Panc1 (cell line): ENCODE data around the gene CRB2.

Experiments
- POLR2AphosphoS5 ChIP-seq: IDR thresholded peaks from 2 replicates; pipeline ENCODE4 v1.6.1; 2012; ENCODE audit warnings: mild to moderate bottlenecking, low read depth, low read length, moderate library complexity
- SIN3A ChIP-seq: IDR thresholded peaks from 2 replicates; pipeline ENCODE4 v1.6.1; 2012; ENCODE audit warnings: low read depth, mild to moderate bottlenecking, low read length, moderate library complexity, borderline replicate concordance; ENCODE audit not compliant: insufficient read depth
- TCF7L2 ChIP-seq: IDR thresholded peaks from 2 replicates; pipeline ENCODE4 v1.6.1; 2011; ENCODE audit warnings: mild to moderate bottlenecking, low read depth, low read length, inconsistent platforms
- TF ChIP-seq, protein P1 (sequence below): fragments of 450-650 bp; IDR thresholded peaks from 2 replicates; pipeline ENCODE4 v1.5.1; 2017; ENCODE audit warnings: mild to moderate bottlenecking
- TF ChIP-seq, protein P2 (sequence below), 2 experiments: IDR thresholded peaks; 2 replicates each; pipeline ENCODE4 v1.6.1; 2011 to 2012; ENCODE audit warnings: low read depth in 2 of 2, control low read depth in 1 of 2, low read length in 1 of 2, mild to moderate bottlenecking in 1 of 2, moderate library complexity in 1 of 2; ENCODE audit not compliant: insufficient read depth in 1 of 2

DNA sequence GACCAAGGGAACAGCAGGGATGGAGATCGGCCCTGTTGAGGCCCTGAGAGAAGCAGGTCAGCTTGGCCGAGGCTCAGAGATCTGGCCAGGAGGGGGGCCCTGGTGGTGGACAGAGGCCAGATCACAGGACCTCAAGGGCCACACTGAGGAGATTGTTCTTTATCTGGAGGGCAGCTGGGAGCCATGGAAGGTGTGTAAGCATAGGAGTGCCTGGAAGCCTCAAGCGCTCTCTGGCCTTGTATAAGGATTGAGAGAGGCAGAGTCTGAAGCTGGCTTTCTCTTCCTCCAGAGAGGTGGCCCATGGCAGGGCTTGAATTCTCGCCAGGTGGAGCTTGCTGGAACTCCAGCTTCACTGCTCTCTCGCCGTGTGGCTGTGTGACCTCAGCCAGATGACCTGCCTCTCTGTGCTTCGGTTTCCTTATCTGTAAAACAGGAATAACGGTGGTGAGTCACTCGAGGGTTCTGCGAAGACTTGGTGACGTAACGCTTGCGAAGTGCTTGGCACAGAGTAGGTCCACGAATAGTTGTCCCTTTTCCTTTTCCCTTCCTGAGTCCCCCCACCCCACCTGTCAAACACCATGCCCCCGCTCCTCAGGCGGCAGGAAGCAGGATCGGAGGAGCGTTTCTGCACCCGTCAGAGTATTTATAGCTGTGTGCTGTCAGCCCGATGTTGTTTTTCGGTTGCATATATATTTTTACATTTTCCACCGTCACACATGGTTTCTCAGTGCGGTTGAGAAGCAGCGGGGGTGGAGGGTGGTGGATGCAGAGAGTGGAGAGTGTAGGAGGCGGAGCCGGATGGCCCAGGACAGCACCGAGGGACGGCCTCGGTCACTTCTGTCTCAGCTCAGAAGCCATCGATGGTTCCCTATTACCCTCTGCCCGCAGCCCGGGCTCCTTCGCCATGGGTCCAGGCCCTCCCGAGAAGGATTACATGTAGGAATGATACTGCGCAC, 17.0 kb upstream of the CRB2 start:
- TF ChIP-seq, protein P1, sequence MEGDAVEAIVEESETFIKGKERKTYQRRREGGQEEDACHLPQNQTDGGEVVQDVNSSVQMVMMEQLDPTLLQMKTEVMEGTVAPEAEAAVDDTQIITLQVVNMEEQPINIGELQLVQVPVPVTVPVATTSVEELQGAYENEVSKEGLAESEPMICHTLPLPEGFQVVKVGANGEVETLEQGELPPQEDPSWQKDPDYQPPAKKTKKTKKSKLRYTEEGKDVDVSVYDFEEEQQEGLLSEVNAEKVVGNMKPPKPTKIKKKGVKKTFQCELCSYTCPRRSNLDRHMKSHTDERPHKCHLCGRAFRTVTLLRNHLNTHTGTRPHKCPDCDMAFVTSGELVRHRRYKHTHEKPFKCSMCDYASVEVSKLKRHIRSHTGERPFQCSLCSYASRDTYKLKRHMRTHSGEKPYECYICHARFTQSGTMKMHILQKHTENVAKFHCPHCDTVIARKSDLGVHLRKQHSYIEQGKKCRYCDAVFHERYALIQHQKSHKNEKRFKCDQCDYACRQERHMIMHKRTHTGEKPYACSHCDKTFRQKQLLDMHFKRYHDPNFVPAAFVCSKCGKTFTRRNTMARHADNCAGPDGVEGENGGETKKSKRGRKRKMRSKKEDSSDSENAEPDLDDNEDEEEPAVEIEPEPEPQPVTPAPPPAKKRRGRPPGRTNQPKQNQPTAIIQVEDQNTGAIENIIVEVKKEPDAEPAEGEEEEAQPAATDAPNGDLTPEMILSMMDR = no peak
- TF ChIP-seq TCF7L2 (no peak), POLR2AphosphoS5 (no peak), SIN3A (no peak)
- TF ChIP-seq, protein P2, sequence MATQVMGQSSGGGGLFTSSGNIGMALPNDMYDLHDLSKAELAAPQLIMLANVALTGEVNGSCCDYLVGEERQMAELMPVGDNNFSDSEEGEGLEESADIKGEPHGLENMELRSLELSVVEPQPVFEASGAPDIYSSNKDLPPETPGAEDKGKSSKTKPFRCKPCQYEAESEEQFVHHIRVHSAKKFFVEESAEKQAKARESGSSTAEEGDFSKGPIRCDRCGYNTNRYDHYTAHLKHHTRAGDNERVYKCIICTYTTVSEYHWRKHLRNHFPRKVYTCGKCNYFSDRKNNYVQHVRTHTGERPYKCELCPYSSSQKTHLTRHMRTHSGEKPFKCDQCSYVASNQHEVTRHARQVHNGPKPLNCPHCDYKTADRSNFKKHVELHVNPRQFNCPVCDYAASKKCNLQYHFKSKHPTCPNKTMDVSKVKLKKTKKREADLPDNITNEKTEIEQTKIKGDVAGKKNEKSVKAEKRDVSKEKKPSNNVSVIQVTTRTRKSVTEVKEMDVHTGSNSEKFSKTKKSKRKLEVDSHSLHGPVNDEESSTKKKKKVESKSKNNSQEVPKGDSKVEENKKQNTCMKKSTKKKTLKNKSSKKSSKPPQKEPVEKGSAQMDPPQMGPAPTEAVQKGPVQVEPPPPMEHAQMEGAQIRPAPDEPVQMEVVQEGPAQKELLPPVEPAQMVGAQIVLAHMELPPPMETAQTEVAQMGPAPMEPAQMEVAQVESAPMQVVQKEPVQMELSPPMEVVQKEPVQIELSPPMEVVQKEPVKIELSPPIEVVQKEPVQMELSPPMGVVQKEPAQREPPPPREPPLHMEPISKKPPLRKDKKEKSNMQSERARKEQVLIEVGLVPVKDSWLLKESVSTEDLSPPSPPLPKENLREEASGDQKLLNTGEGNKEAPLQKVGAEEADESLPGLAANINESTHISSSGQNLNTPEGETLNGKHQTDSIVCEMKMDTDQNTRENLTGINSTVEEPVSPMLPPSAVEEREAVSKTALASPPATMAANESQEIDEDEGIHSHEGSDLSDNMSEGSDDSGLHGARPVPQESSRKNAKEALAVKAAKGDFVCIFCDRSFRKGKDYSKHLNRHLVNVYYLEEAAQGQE (IDR thresholded peaks at IDR 0.05; ENCODE audit: insufficient read depth in 1 of 2, low read depth in 2 of 2, low read length in 1 of 2) = no peak
